ENCODE measurements around the gene HRAS.
A peak's percentile ranks its signal among the peaks of the same experiment; 100 is the strongest.
"Not testable (repeated sequence)": the region's sequence is repeated elsewhere in the genome, so short reads cannot be mapped to it uniquely, and the experiment has no call there.

HRAS gene

GRCh38 chr11:520428-521176 lies 14.8 kb downstream of the HRAS start:
- H3K36me3 Mint-ChIP-seq (ENCODE audit: low read depth) = peaks cover 6% of the 10 kb centered on the region
- H3K27ac Mint-ChIP-seq = no peak overlapping the region
- peaks cover 2% of the 10 kb centered on the region for H3K4me1 Mint-ChIP-seq (ENCODE audit: low read depth)
- no peaks in the 10 kb centered on the region for H3K27me3 Mint-ChIP-seq (ENCODE audit: low read depth)
- no peak overlapping the region for H3K4me3 Mint-ChIP-seq
- no peaks in the 10 kb centered on the region for H3K9me3 Mint-ChIP-seq

- Mint-ChIP-seq H3K36me3 (ENCODE audit: low read depth) (peaks cover 6% of the 10 kb centered on the region), H3K27ac (peak overlapping the region; percentile 86), H3K4me3 (peak overlapping the region; percentile 74), H3K27me3 (ENCODE audit: low read depth) (no peaks in the 10 kb centered on the region), H3K9me3 (no peaks in the 10 kb centered on the region), H3K4me1 (ENCODE audit: low read depth) (peaks cover 2% of the 10 kb centered on the region)
Measured at GRCh38 chr11:518463-519202, 16.7 kb downstream of the HRAS start.

- H3K27me3 Mint-ChIP-seq (ENCODE audit: low read depth); H3K4me3 Mint-ChIP-seq; H3K4me1 Mint-ChIP-seq (ENCODE audit: low read depth); H3K36me3 Mint-ChIP-seq (ENCODE audit: low read depth); H3K27ac Mint-ChIP-seq; H3K9me3 Mint-ChIP-seq: not testable (repeated sequence)
Measured at GRCh38 chr11:516918-517685, 18.3 kb downstream of the HRAS start.

- peaks cover 2% of the 10 kb centered on the region for H3K4me1 Mint-ChIP-seq (ENCODE audit: low read depth)
- no peaks in the 10 kb centered on the region for H3K27me3 Mint-ChIP-seq (ENCODE audit: low read depth)
- no peak overlapping the region for H3K4me3 Mint-ChIP-seq
- no peaks in the 10 kb centered on the region for H3K9me3 Mint-ChIP-seq
- peaks cover 9% of the 10 kb centered on the region for H3K36me3 Mint-ChIP-seq (ENCODE audit: low read depth)
- H3K27ac Mint-ChIP-seq = no peak overlapping the region
Measured at GRCh38 chr11:516400-516799, 19.0 kb downstream of the HRAS start.

- Mint-ChIP-seq H3K36me3 (ENCODE audit: low read depth) (peaks cover 11% of the 10 kb centered on the region), H3K4me3 (no peak overlapping the region), H3K27me3 (ENCODE audit: low read depth) (no peaks in the 10 kb centered on the region), H3K27ac (no peak overlapping the region), H3K9me3 (no peaks in the 10 kb centered on the region), H3K4me1 (ENCODE audit: low read depth) (peaks cover 2% of the 10 kb centered on the region)
Measured at GRCh38 chr11:515131-515530, 20.2 kb downstream of the HRAS start.

- Mint-ChIP-seq H3K36me3 (ENCODE audit: low read depth) (peaks cover 16% of the 10 kb centered on the region), H3K9me3 (no peaks in the 10 kb centered on the region), H3K4me3 (no peak overlapping the region), H3K27me3 (ENCODE audit: low read depth) (no peaks in the 10 kb centered on the region), H3K27ac (no peak overlapping the region), H3K4me1 (ENCODE audit: low read depth) (peaks cover 4% of the 10 kb centered on the region)
Measured at GRCh38 chr11:514606-515005, 20.8 kb downstream of the HRAS start.

GRCh38 chr11:512761-513595 lies 22.4 kb downstream of the HRAS start:
- H3K4me3 Mint-ChIP-seq = no peak overlapping the region
- no peaks in the 10 kb centered on the region for H3K27me3 Mint-ChIP-seq (ENCODE audit: low read depth)
- peaks cover 5% of the 10 kb centered on the region for H3K4me1 Mint-ChIP-seq (ENCODE audit: low read depth)
- H3K9me3 Mint-ChIP-seq = no peaks in the 10 kb centered on the region
- no peak overlapping the region for H3K27ac Mint-ChIP-seq
- peaks cover 14% of the 10 kb centered on the region for H3K36me3 Mint-ChIP-seq (ENCODE audit: low read depth)

GRCh38 chr11:508956-509355 lies 26.4 kb downstream of the HRAS start:
- Mint-ChIP-seq H3K9me3 (no peaks in the 10 kb centered on the region), H3K27me3 (ENCODE audit: low read depth) (no peaks in the 10 kb centered on the region), H3K36me3 (ENCODE audit: low read depth) (peaks cover 10% of the 10 kb centered on the region), H3K4me3 (no peak overlapping the region), H3K4me1 (ENCODE audit: low read depth) (peaks cover 16% of the 10 kb centered on the region), H3K27ac (no peak overlapping the region)

- Mint-ChIP-seq H3K36me3 (ENCODE audit: low read depth) (peaks cover 10% of the 10 kb centered on the region), H3K9me3 (no peaks in the 10 kb centered on the region), H3K4me3 (peak overlapping the region; percentile 75), H3K27ac (peak overlapping the region; percentile 77), H3K4me1 (ENCODE audit: low read depth) (peaks cover 16% of the 10 kb centered on the region), H3K27me3 (ENCODE audit: low read depth) (no peaks in the 10 kb centered on the region)
Measured at GRCh38 chr11:507727-508515, 27.5 kb downstream of the HRAS start.

GRCh38 chr11:506995-507726 lies 28.2 kb downstream of the HRAS start, which contains the start of gene RNH1:
Gene RNH1, minus strand, starts transcription at chr11:507242. Its CDS starts 5,080 bp downstream, at chr11:502162.
- H3K4me1 Mint-ChIP-seq (ENCODE audit: low read depth) = peaks cover 16% of the 10 kb centered on the region
- H3K36me3 Mint-ChIP-seq (ENCODE audit: low read depth) = peaks cover 10% of the 10 kb centered on the region
- H3K9me3 Mint-ChIP-seq = no peaks in the 10 kb centered on the region
- no peaks in the 10 kb centered on the region for H3K27me3 Mint-ChIP-seq (ENCODE audit: low read depth)
- peak within 1 kb of the TSS; percentile 97 for H3K4me3 Mint-ChIP-seq
- H3K27ac Mint-ChIP-seq = peak within 1 kb of the TSS; percentile 100

- peak overlapping the region; percentile 97 for H3K4me3 Mint-ChIP-seq
- H3K27me3 Mint-ChIP-seq (ENCODE audit: low read depth) = no peaks in the 10 kb centered on the region
- no peaks in the 10 kb centered on the region for H3K9me3 Mint-ChIP-seq
- peaks cover 16% of the 10 kb centered on the region for H3K4me1 Mint-ChIP-seq (ENCODE audit: low read depth)
- H3K36me3 Mint-ChIP-seq (ENCODE audit: low read depth) = peaks cover 7% of the 10 kb centered on the region
- H3K27ac Mint-ChIP-seq = peak overlapping the region; percentile 100
Measured at GRCh38 chr11:506238-506994, 29.0 kb downstream of the HRAS start.

GRCh38 chr11:504994-505344 lies 30.4 kb downstream of the HRAS start:
- Mint-ChIP-seq H3K4me1 (ENCODE audit: low read depth) (peaks cover 16% of the 10 kb centered on the region), H3K36me3 (ENCODE audit: low read depth) (peaks cover 8% of the 10 kb centered on the region), H3K27ac (peak overlapping the region; percentile 59), H3K9me3 (no peaks in the 10 kb centered on the region), H3K4me3 (peak overlapping the region; percentile 62), H3K27me3 (ENCODE audit: low read depth) (no peaks in the 10 kb centered on the region)
